Activated naive CD4-positive, alpha-beta T cell treated with anti-CD3 and anti-CD28 coated beads, Interleukin-2, amount 50 U/mL, for 72 hours (primary cell): ENCODE measurements around the gene CMTM1. TPM values are rescaled to one million over a fixed set of nuclear protein-coding genes. Genes with fewer than 3 reads are reported as not detected.
"Not testable (repeated sequence)": the region's sequence is repeated elsewhere in the genome, so short reads cannot be mapped to it uniquely, and the experiment has no call there.

Source experiments
- ATAC-seq, 2 donors: fragments of 150-1000 bp; cut with Tn5 transposase; 2 replicates each; pipeline ENCODE4 v1.10.0; 2021; ENCODE audit warnings: mild to moderate bottlenecking in 2 of 2, moderate library complexity in 2 of 2
- DNase-seq, 2 donors: peaks; one replicate each; pipeline ENCODE4 v3.0.0; 2021 to 2022; ENCODE audit warnings: low spot score in 2 of 2
- H3K27ac Mint-ChIP-seq, 2 donors: one replicate each; pipeline ENCODE4 v1.8.0; 2022; ENCODE audit warnings: mild to moderate bottlenecking in 2 of 2, mixed read lengths in 2 of 2
- H3K36me3 Mint-ChIP-seq, 2 donors: one replicate each; pipeline ENCODE4 v1.8.0; 2022; ENCODE audit warnings: mixed read lengths in 2 of 2
- H3K9me3 Mint-ChIP-seq, 2 donors: one replicate each; pipeline ENCODE4 v1.8.0; 2022; ENCODE audit warnings: mixed read lengths in 2 of 2
- total RNA-seq, 2 donors: library from RNA; stranded (reverse); gene quantifications; one replicate each; pipeline ENCODE4 v1.2.3, GENCODE V29; 2022

Gene CMTM1
- total RNA-seq, 2 donors from 2014 or later, result 13.0 to 13.1 TPM

DNA sequence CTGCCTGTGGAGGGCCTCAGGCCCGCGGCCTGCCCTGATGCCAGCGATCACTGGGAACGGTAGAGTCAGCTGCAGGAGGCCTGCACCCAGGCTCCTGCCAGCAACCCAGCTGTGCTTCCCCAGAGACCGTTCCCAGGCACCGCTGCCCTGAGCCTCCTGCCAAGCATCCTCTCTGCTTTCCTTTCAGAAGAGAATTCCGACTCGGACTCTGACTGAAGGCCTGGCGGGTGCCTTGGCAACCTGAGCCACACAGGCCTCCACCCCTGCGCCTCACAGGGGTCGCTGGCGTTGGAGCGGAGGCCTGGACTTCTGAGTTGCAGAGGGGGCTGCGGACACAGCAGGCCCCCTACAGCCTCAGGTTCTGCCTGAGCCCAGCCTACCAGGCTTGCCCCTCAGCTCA lies 46.2 kb downstream of the CMTM1 start:
- ATAC-seq, result no peak
- Mint-ChIP-seq H3K36me3 (peaks cover 5% of the 10 kb centered on the region in 2 donors), H3K27ac (no peak overlapping the region), H3K9me3 (no peaks in the 10 kb centered on the region)
- DNase-seq, result no peak

GRCh38 chr16:66614161-66614802 lies 48.0 kb downstream of the CMTM1 start:
- no peak overlapping the region for H3K27ac Mint-ChIP-seq
- DNase-seq, result no peak
- no peak for ATAC-seq
- no peaks in the 10 kb centered on the region for H3K9me3 Mint-ChIP-seq
- H3K36me3 Mint-ChIP-seq, result peaks cover 5% of the 10 kb centered on the region in 2 donors

- H3K9me3 Mint-ChIP-seq, result no peaks in the 10 kb centered on the region
- ATAC-seq, result no peak
- no peak overlapping the region for H3K27ac Mint-ChIP-seq
- DNase-seq, result no peak
- H3K36me3 Mint-ChIP-seq, result peaks cover 0 to 5% of the 10 kb centered on the region in 2 donors
These were observed 49.9 kb downstream of the CMTM1 start for GRCh38 chr16:66616169-66616568.

GRCh38 chr16:66616592-66616991 lies 50.4 kb downstream of the CMTM1 start:
- no peaks in the 10 kb centered on the region for H3K9me3 Mint-ChIP-seq
- peaks cover 0 to 5% of the 10 kb centered on the region in 2 donors for H3K36me3 Mint-ChIP-seq
- peak overlapping the region in 1 of 2 donors; percentile 40 for H3K27ac Mint-ChIP-seq
- ATAC-seq (no peak), DNase-seq (no peak)

- Mint-ChIP-seq H3K27ac (no peak overlapping the region), H3K9me3 (no peaks in the 10 kb centered on the region), H3K36me3 (peaks cover 0 to 5% of the 10 kb centered on the region in 2 donors)
- ATAC-seq (no peak), DNase-seq (no peak)
These were observed 50.8 kb downstream of the CMTM1 start for GRCh38 chr16:66617010-66617434.

- DNase-seq (no peak), ATAC-seq (no peak)
- H3K36me3 Mint-ChIP-seq, result peaks cover 0 to 4% of the 10 kb centered on the region in 2 donors
- no peaks in the 10 kb centered on the region for H3K9me3 Mint-ChIP-seq
- peak overlapping the region in 1 of 2 donors; percentile 50 for H3K27ac Mint-ChIP-seq
These were observed 51.5 kb downstream of the CMTM1 start for GRCh38 chr16:66617728-66618127.

DNA sequence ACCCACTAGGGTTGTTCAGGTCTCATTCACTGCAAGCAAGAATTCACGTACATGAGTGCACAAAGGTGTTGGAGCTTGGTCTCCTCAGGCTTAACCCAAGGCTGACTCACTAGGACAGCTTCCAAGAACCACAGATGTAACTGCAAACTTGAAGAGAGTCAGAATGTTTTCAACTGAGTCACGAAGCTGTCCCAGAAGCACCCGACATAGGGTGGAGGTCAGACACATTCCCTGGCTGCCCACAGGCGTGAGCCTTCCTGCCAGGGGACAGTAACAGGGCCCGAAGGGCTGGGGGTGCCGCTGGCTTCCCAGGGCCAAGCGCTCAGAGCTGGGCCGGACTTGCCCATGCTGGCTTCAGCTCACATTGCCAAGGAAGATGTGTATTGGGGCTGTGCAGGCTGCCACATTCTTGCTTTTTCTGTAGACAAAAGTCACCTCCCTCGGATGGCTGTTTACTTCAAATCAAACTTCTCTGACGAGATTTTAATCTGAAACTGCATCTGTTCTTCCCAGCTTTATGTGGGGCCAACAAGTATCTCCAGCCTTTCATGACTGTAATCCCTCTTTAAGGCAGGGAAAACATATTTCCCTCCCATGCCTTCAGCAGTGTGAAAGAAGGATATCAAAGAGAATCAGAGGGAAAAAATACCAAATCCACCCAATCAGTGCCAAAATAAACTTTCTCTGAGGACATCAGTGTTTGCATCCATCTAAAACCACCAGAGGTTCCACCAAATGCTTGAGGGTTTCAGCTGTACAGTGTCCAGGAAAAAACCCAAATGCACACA lies 52.5 kb downstream of the CMTM1 start:
- Mint-ChIP-seq H3K9me3 (no peaks in the 10 kb centered on the region), H3K27ac (peak overlapping the region in 1 of 2 donors; percentile 50), H3K36me3 (no peaks in the 10 kb centered on the region)
- ATAC-seq, result peak; percentile 48 to 57
- DNase-seq, result no peak

- H3K27ac Mint-ChIP-seq, result no peak overlapping the region
- DNase-seq (no peak), ATAC-seq (no peak)
- H3K36me3 Mint-ChIP-seq, result no peaks in the 10 kb centered on the region
- no peaks in the 10 kb centered on the region for H3K9me3 Mint-ChIP-seq
These were observed 53.5 kb downstream of the CMTM1 start for GRCh38 chr16:66619534-66620428.

- H3K9me3 Mint-ChIP-seq, result no peaks in the 10 kb centered on the region
- H3K36me3 Mint-ChIP-seq, result no peaks in the 10 kb centered on the region
- no peak overlapping the region for H3K27ac Mint-ChIP-seq
- no peak for DNase-seq
- ATAC-seq, result no peak
These were observed 54.2 kb downstream of the CMTM1 start for GRCh38 chr16:66620429-66620795.

DNA sequence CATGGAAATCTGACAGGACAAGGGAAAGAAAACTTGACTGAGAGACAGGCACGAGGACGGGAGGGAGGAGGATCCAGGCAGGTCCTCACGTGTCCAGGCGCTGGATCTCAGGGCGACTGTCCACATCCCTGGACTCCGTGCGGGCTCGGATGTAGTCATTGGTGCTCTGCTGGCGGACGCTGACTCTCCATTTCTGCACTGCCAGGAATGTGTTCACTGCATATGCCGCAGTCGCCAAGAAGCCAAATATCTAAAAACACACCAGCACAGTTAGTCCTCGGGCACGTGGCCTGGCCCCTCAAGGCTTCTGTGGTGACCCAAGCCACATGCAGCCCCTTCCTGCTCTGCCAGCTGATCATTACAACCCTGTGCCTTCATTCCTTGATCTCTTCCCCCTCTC lies 55.7 kb downstream of the CMTM1 start:
- ATAC-seq (no peak), DNase-seq (no peak)
- H3K36me3 Mint-ChIP-seq, result no peaks in the 10 kb centered on the region
- H3K27ac Mint-ChIP-seq, result no peak overlapping the region
- no peaks in the 10 kb centered on the region for H3K9me3 Mint-ChIP-seq

- H3K27ac Mint-ChIP-seq, result peak overlapping the region; percentile 65 to 70
These were observed 56.6 kb downstream of the CMTM1 start for GRCh38 chr16:66622863-66623262.

GRCh38 chr16:66623755-66624154 lies 57.5 kb downstream of the CMTM1 start:
- Mint-ChIP-seq H3K9me3 (no peaks in the 10 kb centered on the region), H3K27ac (peak overlapping the region in 1 of 2 donors; percentile 65), H3K36me3 (no peaks in the 10 kb centered on the region)
- DNase-seq (no peak), ATAC-seq (no peak)

More at GRCh38 chr16:66622863-66623262, 56.6 kb downstream of the CMTM1 start:
- ATAC-seq, result no peak
- no peaks in the 10 kb centered on the region for H3K9me3 Mint-ChIP-seq
- DNase-seq, result no peak
- H3K36me3 Mint-ChIP-seq, result no peaks in the 10 kb centered on the region

GRCh38 chr16:66627611-66628378 lies 61.6 kb downstream of the CMTM1 start:
- not testable (repeated sequence) for DNase-seq, ATAC-seq, H3K36me3 Mint-ChIP-seq, H3K9me3 Mint-ChIP-seq
- H3K27ac Mint-ChIP-seq, result peak overlapping the region in 1 of 2 donors; percentile 27
